Caco-2 (cell line): ENCODE results near the gene STPG3. TPM values are rescaled to one million over a fixed set of nuclear protein-coding genes. Genes with fewer than 3 reads are reported as not detected.

ENCODE experiments used
- BruUV-seq: library from RNA; stranded (reverse); fragments of 400-500 nt; replicated peaks from 2 replicates; lab custom pipeline; 2021; lab: Mats Ljungman, UMichigan
- CTCF ChIA-PET: fragments of 300-600 bp; sonication (Branson Sonifier 250); formaldehyde crosslinking; loops from one replicate; lab custom pipeline; 2022; ENCODE audit warnings: antibody characterized with exemption; lab: Charles Lee
- POLR2A ChIA-PET: fragments of 300-600 bp; sonication (Branson Sonifier 250); formaldehyde crosslinking; loops from one replicate; lab custom pipeline; 2022; ENCODE audit warnings: antibody characterized with exemption; lab: Charles Lee
- DNase-seq, 2 experiments: peaks; one replicate each; pipeline versions ENCODE4 v3.0.0 to v3.0.0-alpha.2; 2020 to 2022
- H3K27me3 ChIP-seq: replicated peaks from 2 replicates; pipeline ENCODE4 v1.6.0; 2011; ENCODE audit warnings: low read length; ENCODE audit not compliant: control insufficient read depth, insufficient read depth
- H3K36me3 ChIP-seq: 2 replicates; pipeline ENCODE4 v1.5.1; 2011; ENCODE audit warnings: low read length; ENCODE audit not compliant: control insufficient read depth, insufficient read depth
- H3K4me1 ChIP-seq: fragments of 250-450 bp; sonication (Bioruptor Pico); 2 replicates; pipeline ENCODE4 v1.5.1; 2020; ENCODE audit warnings: mild to moderate bottlenecking
- H3K4me3 ChIP-seq: 2 replicates; pipeline ENCODE4 v1.5.1; 2011; ENCODE audit warnings: low read depth, mild to moderate bottlenecking, control low read depth, low read length
- H3K9me3 ChIP-seq: fragments of 250-450 bp; sonication (Bioruptor Pico); 2 replicates; pipeline ENCODE4 v1.5.1; 2020; ENCODE audit warnings: mild to moderate bottlenecking, moderate library complexity
- H3K27ac Mint-ChIP-seq: one replicate; pipeline ENCODE4 v1.8.0; 2022; ENCODE audit warnings: mixed read lengths; ENCODE audit not compliant: unreplicated experiment
- H3K27me3 Mint-ChIP-seq: one replicate; pipeline ENCODE4 v1.8.0; 2022; ENCODE audit warnings: mixed read lengths; ENCODE audit not compliant: insufficient read depth, unreplicated experiment
- H3K36me3 Mint-ChIP-seq: one replicate; pipeline ENCODE4 v1.8.0; 2022; ENCODE audit warnings: mild to moderate bottlenecking, mixed read lengths; ENCODE audit not compliant: insufficient read depth, unreplicated experiment
- H3K4me1 Mint-ChIP-seq: one replicate; pipeline ENCODE4 v1.8.0; 2022; ENCODE audit warnings: low read depth, mixed read lengths; ENCODE audit not compliant: unreplicated experiment
- H3K4me3 Mint-ChIP-seq: one replicate; pipeline ENCODE4 v1.8.0; 2022; ENCODE audit warnings: mild to moderate bottlenecking, moderate library complexity, mixed read lengths; ENCODE audit not compliant: unreplicated experiment
- H3K9me3 Mint-ChIP-seq: one replicate; pipeline ENCODE4 v1.8.0; 2022; ENCODE audit warnings: mixed read lengths; ENCODE audit not compliant: unreplicated experiment
- intact Hi-C: fragments of 100-400 bp; cut with micrococcal nuclease; formaldehyde crosslinking; loops from one replicate; pipeline ENCODE4 v1.10.0; 2022; ENCODE audit not compliant: unreplicated experiment
- total RNA-seq: library from RNA; stranded (reverse); gene quantifications from 2 replicates; pipeline ENCODE4 v1.2.3, GENCODE V29; 2022
- TF ChIP-seq, protein P1 (sequence below), 2 experiments: fragments of 200-600 bp in 1 of 2; IDR thresholded peaks; 1 replicate in 1 of 2; 2 replicates in 1 of 2; pipeline versions ENCODE4 v1.5.1 to v1.8.0; 2011 to 2022; ENCODE audit warnings: antibody characterized with exemption in 1 of 2, control low read depth in 1 of 2, inconsistent platforms in 1 of 2, low read depth in 1 of 2, low read length in 1 of 2, mild to moderate bottlenecking in 1 of 2, moderate library complexity in 1 of 2; ENCODE audit not compliant: insufficient read depth in 1 of 2, severe bottlenecking in 1 of 2, unreplicated experiment in 1 of 2

Gene STPG3
- total RNA-seq, 1 experiment from 2014 or later, result not detected

DNA sequence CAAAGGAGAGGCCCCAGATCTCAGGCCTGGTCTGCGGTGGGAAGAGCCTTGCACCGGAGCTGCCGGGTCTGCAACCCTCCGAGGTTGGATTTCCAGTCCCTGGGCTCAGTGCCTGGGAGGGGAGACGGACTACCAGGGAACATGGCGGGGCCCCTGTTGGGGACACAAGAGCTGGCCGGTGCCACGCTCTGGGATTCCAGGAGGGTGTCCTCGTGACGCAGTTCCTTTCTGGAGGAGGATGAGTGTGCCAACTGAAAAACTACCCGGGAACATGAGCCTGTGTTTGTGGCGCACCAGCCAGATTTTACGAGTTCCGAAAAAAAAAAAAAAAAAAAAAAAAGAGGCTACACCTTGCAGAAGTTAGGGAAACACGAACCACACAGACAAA lies 42.0 kb downstream of the STPG3 start:
- no peaks in the 10 kb centered on the region for H3K27me3 ChIP-seq
- ChIA-PET CTCF (interaction anchor here (0.6 to 2.1 kb wide), 6 partner anchors 9 to 216 kb away, joined by 3 to 18 read pairs (median 8); partner anchors contain the start of genes EXD3, NOXA1 and NRARP), POLR2A (interaction anchor here (0.6 to 2.0 kb wide), 10 partner anchors 9 to 259 kb away, joined by 3 to 40 read pairs (median 6); partner anchors contain the start of genes ANAPC2, MRPL41, NRARP and SAPCD2)
- TSS peak; percentile 94 for BruUV-seq
- Mint-ChIP-seq H3K27ac (peak overlapping the region; percentile 98), H3K4me1 (peaks cover 7% of the 10 kb centered on the region), H3K36me3 (peaks cover 22% of the 10 kb centered on the region), H3K4me3 (peak overlapping the region; percentile 74), H3K9me3 (no peaks in the 10 kb centered on the region), H3K27me3 (no peaks in the 10 kb centered on the region)
- peaks cover 23% of the 10 kb centered on the region for H3K4me1 ChIP-seq
- TF ChIP-seq, protein P1, sequence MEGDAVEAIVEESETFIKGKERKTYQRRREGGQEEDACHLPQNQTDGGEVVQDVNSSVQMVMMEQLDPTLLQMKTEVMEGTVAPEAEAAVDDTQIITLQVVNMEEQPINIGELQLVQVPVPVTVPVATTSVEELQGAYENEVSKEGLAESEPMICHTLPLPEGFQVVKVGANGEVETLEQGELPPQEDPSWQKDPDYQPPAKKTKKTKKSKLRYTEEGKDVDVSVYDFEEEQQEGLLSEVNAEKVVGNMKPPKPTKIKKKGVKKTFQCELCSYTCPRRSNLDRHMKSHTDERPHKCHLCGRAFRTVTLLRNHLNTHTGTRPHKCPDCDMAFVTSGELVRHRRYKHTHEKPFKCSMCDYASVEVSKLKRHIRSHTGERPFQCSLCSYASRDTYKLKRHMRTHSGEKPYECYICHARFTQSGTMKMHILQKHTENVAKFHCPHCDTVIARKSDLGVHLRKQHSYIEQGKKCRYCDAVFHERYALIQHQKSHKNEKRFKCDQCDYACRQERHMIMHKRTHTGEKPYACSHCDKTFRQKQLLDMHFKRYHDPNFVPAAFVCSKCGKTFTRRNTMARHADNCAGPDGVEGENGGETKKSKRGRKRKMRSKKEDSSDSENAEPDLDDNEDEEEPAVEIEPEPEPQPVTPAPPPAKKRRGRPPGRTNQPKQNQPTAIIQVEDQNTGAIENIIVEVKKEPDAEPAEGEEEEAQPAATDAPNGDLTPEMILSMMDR (IDR thresholded peaks at IDR 0.05; ENCODE audit: insufficient read depth in 1 of 2, low read depth in 1 of 2, low read length in 1 of 2, severe bottlenecking in 1 of 2, unreplicated experiment in 1 of 2), result no peak
- DNase-seq, result no peak
- peak overlapping the region; percentile 39 for H3K4me3 ChIP-seq
- intact Hi-C loops, result loop anchor here (5.0 to 10.0 kb wide), 2 partner anchors 51 to 242 kb away; partner anchors contain the start of gene TUBB4B
- H3K36me3 ChIP-seq, result no peaks in the 10 kb centered on the region
- no peaks in the 10 kb centered on the region for H3K9me3 ChIP-seq

DNA sequence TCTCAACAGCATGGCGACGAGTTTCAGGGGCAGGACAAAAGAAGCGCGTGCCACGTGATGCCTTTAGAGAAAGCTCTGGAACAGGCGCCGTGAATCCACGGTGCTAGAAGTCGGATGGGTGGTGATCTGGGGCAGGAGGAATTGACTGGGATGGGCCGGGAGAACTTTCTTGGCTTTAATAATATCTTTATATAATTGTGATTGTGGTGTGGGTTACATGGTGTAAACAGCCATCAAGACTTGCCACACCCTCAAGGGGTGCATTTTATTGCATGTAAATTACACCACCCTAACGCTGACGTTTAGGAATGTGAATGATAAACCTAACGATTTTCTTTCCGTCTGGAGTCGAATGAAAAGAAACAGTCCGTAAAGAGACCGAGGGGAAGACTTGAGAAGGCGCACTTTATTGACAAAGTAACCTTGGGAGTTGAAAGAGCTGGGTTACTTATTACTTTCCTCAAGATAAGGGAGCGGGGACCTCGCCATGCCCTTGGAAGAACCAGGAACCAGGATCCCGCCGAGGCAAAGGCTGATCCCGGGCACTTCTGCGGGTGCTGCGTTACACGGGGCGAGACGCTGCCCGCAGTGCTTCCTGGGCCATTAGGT lies 42.5 kb downstream of the STPG3 start:
- H3K4me1 Mint-ChIP-seq, result peaks cover 7% of the 10 kb centered on the region

More for the DNA sequence above, 42.5 kb downstream of the STPG3 start:
- intact Hi-C loops, result loop anchor here (5.0 to 10.0 kb wide), 2 partner anchors 51 to 241 kb away; partner anchors contain the start of gene TUBB4B
- Histone ChIP-seq H3K4me3 (peak overlapping the region; percentile 39), H3K9me3 (no peaks in the 10 kb centered on the region), H3K4me1 (peaks cover 23% of the 10 kb centered on the region), H3K36me3 (no peaks in the 10 kb centered on the region), H3K27me3 (no peaks in the 10 kb centered on the region)
- POLR2A ChIA-PET, result interaction anchor here (0.7 to 2.0 kb wide), 12 partner anchors 8 to 258 kb away, joined by 3 to 40 read pairs (median 6); partner anchors contain the start of genes ANAPC2, ENTPD8, EXD3 and MRPL41
- BruUV-seq, result TSS peak; percentile 94
- Mint-ChIP-seq H3K27me3 (no peaks in the 10 kb centered on the region), H3K36me3 (peaks cover 22% of the 10 kb centered on the region), H3K27ac (peak overlapping the region; percentile 98), H3K9me3 (no peaks in the 10 kb centered on the region), H3K4me3 (peak overlapping the region; percentile 74)
- peak; percentile 83 to 88 for DNase-seq
- CTCF ChIA-PET, result interaction anchor here (0.7 to 2.1 kb wide), 7 partner anchors 9 to 217 kb away, joined by 3 to 18 read pairs (median 9); partner anchors contain the start of genes ENTPD8, EXD3, NOXA1 and NRARP
- TF ChIP-seq, protein P1 (IDR thresholded peaks at IDR 0.05; ENCODE audit: insufficient read depth in 1 of 2, low read depth in 1 of 2, low read length in 1 of 2, severe bottlenecking in 1 of 2, unreplicated experiment in 1 of 2), result no peak
